Astrocyte of the spinal cord (primary cell): ENCODE results near the gene TEK.

Source experiments
- DNase-seq: peaks from one replicate; pipeline ENCODE4 v3.0.0; 2011; ENCODE audit warnings: low read depth, low spot score
- H3K4me3 ChIP-seq: 2 replicates; pipeline ENCODE4 v1.5.1; 2011; ENCODE audit warnings: low read depth, mild to moderate bottlenecking, low read length, moderate library complexity
- CTCF ChIP-seq: IDR thresholded peaks from 2 replicates; pipeline ENCODE4 v1.5.1; 2012; ENCODE audit warnings: low read depth, mild to moderate bottlenecking, low read length, inconsistent platforms
- in situ Hi-C: cut with HindIII; loops from 2 replicates; pipeline ENCODE4 v1.10.0; 2017; ENCODE audit warnings: low sequenced_read_pairs

Gene TEK

GRCh38 chr9:27108981-27109541, at the start of gene TEK:
Gene TEK, plus strand, starts transcription at chr9:27109225. Its CDS starts 366 bp downstream, at chr9:27109591.
- peak within 1 kb of the TSS; percentile 43 for H3K4me3 ChIP-seq
- in situ Hi-C loops, result no loop called here
- no peak for DNase-seq
- TF ChIP-seq CTCF, result no peak

GRCh38 chr9:27059412-27059811, 49.6 kb upstream of the TEK start:
- TF ChIP-seq CTCF, result no peak
- no peak for DNase-seq
- in situ Hi-C loops, result no loop called here
- H3K4me3 ChIP-seq, result no peak overlapping the region

GRCh38 chr9:27059907-27060306, 49.1 kb upstream of the TEK start:
- DNase-seq, result no peak
- in situ Hi-C loops, result no loop called here
- TF ChIP-seq CTCF, result no peak
- no peak overlapping the region for H3K4me3 ChIP-seq

GRCh38 chr9:27065288-27065687, 43.7 kb upstream of the TEK start:
- DNase-seq, result no peak
- no peak overlapping the region for H3K4me3 ChIP-seq
- no peak for TF ChIP-seq CTCF
- in situ Hi-C loops, result no loop called here

GRCh38 chr9:27073841-27074728, 34.9 kb upstream of the TEK start:
- no peak overlapping the region for H3K4me3 ChIP-seq
- in situ Hi-C loops, result no loop called here
- no peak for DNase-seq
- no peak for TF ChIP-seq CTCF

- no peak for DNase-seq
- TF ChIP-seq CTCF, result no peak
- no peak overlapping the region for H3K4me3 ChIP-seq
- in situ Hi-C loops, result no loop called here
Measured at GRCh38 chr9:27078685-27079084, 30.3 kb upstream of the TEK start.
